ENCODE results near the gene CEL.

GRCh38 chr9:133037775-133038515, 23.8 kb upstream of the CEL start:
- TF ChIP-seq EZH2 (IDR thresholded peaks at IDR 0.05; ENCODE audit: borderline replicate concordance, low read depth, low read length, poor library complexity, severe bottlenecking) (no peak), CTCF (conservative IDR thresholded peaks at IDR 0.05; ENCODE audit: low read depth, low read length) (no peak)

All from A673 (cell line).